Left lung (tissue), 10 donors: Measurements from ENCODE around the gene HORMAD2. TPM values are rescaled to one million over a fixed set of nuclear protein-coding genes. Genes with fewer than 3 reads are reported as not detected.

Experiments used
- ATAC-seq: fragments of 200-7000 bp; cut with Tn5 transposase; one replicate; pipeline ENCODE4 v1.9.1; 2020; ENCODE audit warnings: moderate library complexity
- DNase-seq, 4 donors: peaks; one replicate each; pipeline ENCODE4 v3.0.0-alpha.2; 2013 to 2020
- H3K27ac ChIP-seq, 2 donors: fragments of 200-600 bp; sonication (generic) in 1 of 2; one replicate each; pipeline versions ENCODE4 v1.5.0 to v1.8.0; 2020 to 2021
- H3K27me3 ChIP-seq, 2 donors: fragments of 200-600 bp; sonication (generic) in 1 of 2; one replicate each; pipeline versions ENCODE4 v1.5.0 to v1.8.0; 2020 to 2021
- H3K36me3 ChIP-seq, 2 donors: fragments of 200-600 bp; sonication (generic) in 1 of 2; one replicate each; pipeline versions ENCODE4 v1.5.0 to v1.8.0; 2020 to 2021
- H3K4me1 ChIP-seq, 2 donors: fragments of 200-600 bp; one replicate each; pipeline ENCODE4 v1.8.0; 2021
- H3K4me3 ChIP-seq, 2 donors: fragments of 200-600 bp; sonication (generic) in 1 of 2; one replicate each; pipeline versions ENCODE4 v1.5.0 to v1.8.0; 2020 to 2021; ENCODE audit warnings: mild to moderate bottlenecking in 1 of 2
- H3K9me3 ChIP-seq, 2 donors: fragments of 200-600 bp; sonication (generic) in 1 of 2; one replicate each; pipeline versions ENCODE4 v1.5.0 to v1.8.0; 2020 to 2021
- CTCF ChIP-seq, 2 donors: fragments of 200-600 bp; sonication (generic) in 1 of 2; IDR thresholded peaks; one replicate each; pipeline versions ENCODE4 v1.5.0 to v1.8.0; 2021; ENCODE audit warnings: antibody characterized with exemption in 2 of 2
- intact Hi-C, 2 donors: fragments of 100-400 bp; cut with DNase I; formaldehyde crosslinking; loops; one replicate each; pipeline versions ENCODE4 v1.11.2 to v1.14.2; 2022
- polyA plus RNA-seq, 6 donors: library from polyadenylated mRNA; unstranded; fragments of 120-200 nt; gene quantifications; one replicate each; pipeline ENCODE4 v1.2.1, GENCODE V29; 2013; ENCODE audit not compliant: insufficient read length in 6 of 6
- total RNA-seq, 2 donors: library from RNA; stranded (reverse); fragmentation: NEBNext Ultra II Directional; extraction: Animal tissue kit (Norgen Biotek cat#: 25700); gene quantifications; one replicate each; pipeline ENCODE4 v1.2.1, GENCODE V29; 2021
- donor health status: DM: no; HTN: yes; CAD: no.
- donor health status: DM: no; HTN: no; CAD: no.

The HORMAD2 gene
- total and polyA plus RNA-seq, 8 donors, result 0.13 to 0.74 (median 0.20) TPM; not detected in 2

- intact Hi-C loops, result no loop called here
- ATAC-seq, result no peak
- Histone ChIP-seq H3K4me1 (no peaks in the 10 kb centered on the region), H3K27ac (no peak overlapping the region), H3K4me3 (no peak overlapping the region), H3K36me3 (no peaks in the 10 kb centered on the region), H3K9me3 (no peaks in the 10 kb centered on the region), H3K27me3 (no peaks in the 10 kb centered on the region)
- TF ChIP-seq CTCF (IDR thresholded peaks at IDR 0.05), result no peak
- DNase-seq, result no peak
Measured at GRCh38 chr22:30115705-30116104, 35.4 kb downstream of the HORMAD2 start.

- intact Hi-C loops, result no loop called here
- Histone ChIP-seq H3K4me3 (no peak overlapping the region), H3K4me1 (no peaks in the 10 kb centered on the region), H3K36me3 (no peaks in the 10 kb centered on the region), H3K27ac (no peak overlapping the region), H3K27me3 (no peaks in the 10 kb centered on the region), H3K9me3 (no peaks in the 10 kb centered on the region)
- ATAC-seq (peak; percentile 32), DNase-seq (no peak)
- TF ChIP-seq CTCF (IDR thresholded peaks at IDR 0.05), result no peak
Measured at GRCh38 chr22:30116362-30117117, 36.3 kb downstream of the HORMAD2 start.

GRCh38 chr22:30117256-30117655 lies 37.0 kb downstream of the HORMAD2 start:
- no peak for ATAC-seq

GRCh38 chr22:30118291-30118690 lies 38.0 kb downstream of the HORMAD2 start:
- ATAC-seq (no peak), DNase-seq (no peak)
- H3K36me3 ChIP-seq, result no peaks in the 10 kb centered on the region
- no peaks in the 10 kb centered on the region for H3K27me3 ChIP-seq
- no peaks in the 10 kb centered on the region for H3K9me3 ChIP-seq
- no peaks in the 10 kb centered on the region for H3K4me1 ChIP-seq
- no peak overlapping the region for H3K4me3 ChIP-seq
- H3K27ac ChIP-seq, result no peak overlapping the region
- TF ChIP-seq CTCF (IDR thresholded peaks at IDR 0.05), result no peak
- intact Hi-C loops, result no loop called here

More at GRCh38 chr22:30117256-30117655, 37.0 kb downstream of the HORMAD2 start:
- DNase-seq, result no peak
- Histone ChIP-seq H3K27ac (no peak overlapping the region), H3K4me1 (no peaks in the 10 kb centered on the region), H3K4me3 (no peak overlapping the region), H3K36me3 (no peaks in the 10 kb centered on the region), H3K9me3 (no peaks in the 10 kb centered on the region), H3K27me3 (no peaks in the 10 kb centered on the region)
- intact Hi-C loops, result no loop called here
- TF ChIP-seq CTCF (IDR thresholded peaks at IDR 0.05), result no peak

GRCh38 chr22:30121960-30122359 lies 41.7 kb downstream of the HORMAD2 start:
- Histone ChIP-seq H3K4me3 (no peak overlapping the region), H3K9me3 (no peaks in the 10 kb centered on the region), H3K27ac (no peak overlapping the region), H3K36me3 (no peaks in the 10 kb centered on the region), H3K4me1 (no peaks in the 10 kb centered on the region), H3K27me3 (no peaks in the 10 kb centered on the region)
- intact Hi-C loops, result no loop called here
- no peak for DNase-seq
- TF ChIP-seq CTCF (IDR thresholded peaks at IDR 0.05), result no peak
- ATAC-seq, result no peak
